Putamen (tissue), 1 donor: ENCODE measurements around the gene HSPBP1.

Source experiments
- DNase-seq: peaks from one replicate; pipeline ENCODE4 v3.0.0-alpha.2; 2016; ENCODE audit warnings: low spot score

HSPBP1 gene

DNA sequence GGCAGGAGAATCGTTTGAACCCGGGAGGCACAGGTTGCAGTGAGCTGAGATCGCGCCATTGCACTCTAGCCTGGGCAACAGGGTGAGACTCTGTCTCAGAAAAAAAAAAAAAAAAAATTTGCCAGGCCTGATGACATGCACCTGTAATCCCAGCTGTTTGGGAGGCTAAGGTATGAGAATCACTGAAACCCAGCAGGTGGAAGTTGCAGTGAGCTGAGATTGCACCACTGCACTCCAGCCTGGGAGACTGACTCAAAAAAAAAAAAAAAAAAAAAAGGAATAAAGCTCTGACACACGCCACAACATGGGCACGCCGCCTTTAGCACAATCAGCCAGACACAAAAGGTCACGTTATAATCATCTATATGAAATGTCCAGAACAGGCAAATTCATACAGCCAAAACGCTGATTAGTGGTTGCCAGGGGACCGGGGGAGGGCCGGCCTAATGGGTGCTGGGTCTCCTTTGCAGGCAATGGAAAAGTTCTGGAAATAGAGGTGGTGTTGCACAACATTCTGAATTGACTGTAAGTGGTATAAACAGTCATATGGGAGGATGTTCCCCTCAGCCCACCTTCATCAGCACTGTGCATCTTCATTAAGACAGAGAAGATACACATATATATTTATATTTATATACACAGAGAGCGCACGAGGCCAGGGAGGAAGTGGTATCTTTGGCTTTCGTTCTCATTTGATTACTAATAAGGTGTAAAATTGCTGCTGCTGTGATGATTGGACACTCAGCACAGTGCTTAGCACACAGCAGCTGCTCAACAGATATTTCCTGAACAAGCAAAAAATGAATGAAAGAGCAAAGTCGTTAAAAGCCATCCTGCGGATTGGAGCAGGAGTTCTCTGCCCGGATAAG lies 3.8 kb downstream of the HSPBP1 start:
- no peak for DNase-seq

DNA sequence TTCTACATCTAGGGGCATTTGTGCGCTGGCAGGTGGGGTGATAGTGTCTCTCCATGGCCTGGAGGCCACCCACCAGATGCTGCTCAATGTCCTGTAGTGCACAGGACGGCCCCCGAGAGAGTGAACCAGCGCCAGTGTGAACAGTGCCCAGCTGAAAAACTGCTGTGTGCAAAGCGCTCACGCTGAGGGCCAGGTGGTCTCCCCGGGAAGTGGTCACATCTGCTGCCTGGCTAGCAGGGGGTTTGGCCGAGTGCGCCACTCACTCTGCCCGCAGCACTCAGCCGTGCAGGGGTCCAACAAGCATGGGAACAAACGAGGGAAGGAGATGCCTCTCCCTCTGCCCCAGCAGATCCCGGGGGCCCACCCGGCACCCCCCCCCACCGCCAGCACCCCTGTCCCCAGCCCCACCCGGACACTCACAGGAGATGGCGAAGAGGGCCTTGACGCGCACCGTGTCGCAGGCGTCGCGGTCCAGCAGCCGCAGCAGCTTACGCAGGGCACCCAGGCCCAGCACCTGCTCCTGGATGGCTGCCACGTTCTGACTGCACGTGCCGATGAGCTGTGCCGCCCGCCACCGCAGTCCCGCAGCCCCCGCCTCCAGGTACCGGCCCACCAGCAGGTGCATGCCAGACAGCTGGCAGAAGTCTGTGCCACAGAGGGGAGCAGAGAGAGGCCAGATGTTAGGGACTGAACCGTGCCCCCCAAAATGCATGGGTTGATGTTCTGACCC lies 5.8 kb downstream of the HSPBP1 start:
- DNase-seq = no peak

GRCh38 chr19:55272142-55272541 lies 7.8 kb downstream of the HSPBP1 start:
- DNase-seq = no peak

DNA sequence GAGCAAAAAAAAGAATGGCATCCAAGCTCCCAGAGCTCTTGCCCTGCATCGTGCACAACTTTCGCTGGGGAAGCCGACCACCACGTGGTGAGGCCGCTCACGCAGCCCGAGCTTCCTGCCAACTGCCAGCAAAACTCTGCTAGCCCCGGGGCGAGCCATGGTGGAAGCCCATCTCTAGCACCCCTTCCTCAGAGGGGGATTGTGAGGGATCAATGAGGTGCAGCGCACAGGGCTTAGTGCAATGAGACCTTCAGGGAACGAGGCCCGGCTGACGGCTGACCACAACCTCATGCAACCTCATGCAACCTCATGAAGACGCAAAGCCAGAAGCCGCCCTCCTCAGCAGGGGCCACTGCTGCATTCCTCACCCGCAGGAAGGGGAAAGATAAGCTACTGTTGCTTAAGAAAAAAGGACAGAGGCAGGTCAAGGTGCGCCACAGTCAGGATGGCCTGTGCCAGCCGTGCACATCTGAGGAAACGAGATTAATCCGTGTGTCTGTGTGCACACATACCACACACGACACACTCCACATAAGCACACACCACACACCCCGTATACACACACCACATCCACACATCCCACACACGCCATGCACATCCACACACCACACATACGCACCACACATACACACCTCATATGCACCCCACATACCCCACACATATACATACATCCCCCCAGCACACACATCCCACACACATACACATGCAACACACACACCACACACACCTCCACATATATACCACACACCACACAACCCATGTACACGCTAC lies 9.6 kb downstream of the HSPBP1 start:
- DNase-seq = no peak

DNA sequence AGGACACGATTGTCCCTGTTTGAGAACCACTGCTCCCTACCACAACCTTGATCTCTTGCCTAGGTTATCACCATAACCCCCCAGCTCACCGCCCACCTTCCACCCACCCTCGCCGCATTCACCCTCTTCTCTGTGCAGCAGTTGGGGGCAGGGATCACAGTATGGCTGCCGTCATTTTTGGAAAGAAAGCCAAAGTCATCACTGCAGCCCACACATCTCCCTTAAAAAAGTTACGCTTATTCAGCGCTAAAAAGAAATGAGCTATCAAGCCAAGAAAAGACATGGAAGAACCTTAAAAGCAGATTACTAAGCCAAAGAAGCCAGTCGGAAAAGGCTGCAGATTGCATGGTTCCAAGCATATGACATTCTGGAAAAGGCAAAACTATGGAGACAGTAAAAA lies 10.6 kb downstream of the HSPBP1 start:
- DNase-seq = peak; percentile 71

GRCh38 chr19:55266840-55267239 lies 13.1 kb downstream of the HSPBP1 start:
- DNase-seq = no peak

GRCh38 chr19:55266404-55266803 lies 13.5 kb downstream of the HSPBP1 start:
- DNase-seq = no peak

DNA sequence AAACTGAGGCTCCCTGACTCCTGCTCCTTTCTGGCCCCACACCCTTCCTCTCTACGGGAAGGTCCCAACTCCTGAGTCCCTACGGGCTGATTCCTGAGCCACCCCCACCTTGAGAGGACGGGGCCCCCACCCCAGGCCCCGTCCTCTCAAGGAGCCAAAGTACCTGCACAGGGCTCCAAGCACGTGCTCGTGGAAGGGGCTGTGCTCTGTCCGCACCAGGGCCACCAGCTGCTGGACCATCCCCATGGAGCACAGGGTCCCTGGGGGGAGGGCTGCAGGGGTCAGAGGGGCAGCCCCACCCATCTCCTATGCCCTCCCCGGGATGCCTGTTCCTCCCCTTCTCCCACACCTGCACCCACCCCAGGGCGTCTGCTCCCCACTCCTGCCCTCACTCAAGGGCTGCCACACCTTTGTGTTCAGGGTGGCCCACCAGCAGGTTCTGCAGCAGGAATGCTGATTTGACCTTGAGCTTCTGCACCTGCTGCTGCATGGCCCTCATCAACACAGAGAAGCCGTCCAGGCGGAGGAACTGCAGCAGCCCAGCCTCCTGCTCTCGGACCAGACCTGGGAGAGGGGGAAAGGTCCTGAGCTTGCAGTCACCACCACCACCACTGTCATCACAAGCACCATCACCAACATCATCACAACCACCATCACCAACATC lies 14.1 kb downstream of the HSPBP1 start:
- no peak for DNase-seq

DNA sequence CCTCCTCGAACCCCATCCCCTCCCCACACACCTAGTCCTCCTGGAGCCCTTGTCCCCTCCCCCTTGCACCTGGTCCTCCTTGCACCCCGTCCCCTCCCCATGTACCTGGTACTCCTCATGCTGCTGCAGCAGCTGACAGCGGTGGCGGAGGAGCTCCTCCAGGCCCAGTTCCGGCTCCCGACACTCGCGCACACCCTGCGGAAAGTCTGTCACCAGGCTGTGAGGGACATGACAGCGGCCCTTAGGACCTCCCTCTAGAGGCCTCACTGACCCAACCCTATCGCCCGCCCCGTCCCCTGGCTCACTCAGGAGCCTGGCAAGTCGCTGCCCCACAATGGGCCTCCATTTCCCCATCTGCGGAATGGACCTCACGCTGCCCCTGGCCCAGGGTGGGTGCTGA lies 14.7 kb downstream of the HSPBP1 start:
- DNase-seq = no peak

DNA sequence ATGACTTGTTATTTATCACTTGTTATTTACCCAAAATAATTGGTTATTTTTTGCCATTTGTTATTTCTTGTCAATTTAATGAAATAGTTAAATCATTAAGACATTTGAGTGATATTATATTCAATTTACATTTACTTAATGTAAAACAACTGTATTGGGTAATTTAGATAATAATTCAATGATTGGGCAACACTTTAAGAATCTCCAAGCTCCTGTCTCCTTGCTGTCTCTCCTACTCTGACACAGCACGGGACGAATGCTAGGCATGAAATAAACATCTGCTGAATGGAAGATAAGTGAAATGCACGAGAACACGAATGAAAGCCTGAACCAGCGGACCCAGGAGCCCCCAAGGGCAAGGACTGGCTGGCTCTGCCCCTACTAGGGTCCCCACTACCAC lies 15.4 kb downstream of the HSPBP1 start:
- no peak for DNase-seq

DNA sequence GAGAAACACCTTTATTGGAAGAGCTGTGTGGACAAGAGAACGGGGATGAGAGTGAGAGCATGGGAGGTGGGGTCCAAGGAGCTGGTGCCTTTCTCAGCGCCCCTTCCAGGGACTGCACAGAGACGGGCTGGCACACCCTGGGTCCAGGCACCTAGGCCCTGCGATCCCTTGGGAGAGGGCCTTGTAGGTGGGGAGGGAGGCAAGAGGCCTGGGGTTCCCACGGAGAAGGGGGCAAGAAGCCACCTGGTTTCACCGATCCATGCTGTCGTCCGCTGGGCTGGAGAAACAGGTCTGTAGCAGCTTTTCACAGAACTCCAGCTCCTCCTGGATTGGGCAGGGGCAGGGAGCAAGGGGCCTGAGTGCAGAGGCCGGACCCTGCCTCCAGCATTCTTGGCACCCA lies 17.6 kb downstream of the HSPBP1 start:
- DNase-seq = no peak

- DNase-seq = no peak
Observed at GRCh38 chr19:55261671-55262126, 18.2 kb downstream of the HSPBP1 start.

DNA sequence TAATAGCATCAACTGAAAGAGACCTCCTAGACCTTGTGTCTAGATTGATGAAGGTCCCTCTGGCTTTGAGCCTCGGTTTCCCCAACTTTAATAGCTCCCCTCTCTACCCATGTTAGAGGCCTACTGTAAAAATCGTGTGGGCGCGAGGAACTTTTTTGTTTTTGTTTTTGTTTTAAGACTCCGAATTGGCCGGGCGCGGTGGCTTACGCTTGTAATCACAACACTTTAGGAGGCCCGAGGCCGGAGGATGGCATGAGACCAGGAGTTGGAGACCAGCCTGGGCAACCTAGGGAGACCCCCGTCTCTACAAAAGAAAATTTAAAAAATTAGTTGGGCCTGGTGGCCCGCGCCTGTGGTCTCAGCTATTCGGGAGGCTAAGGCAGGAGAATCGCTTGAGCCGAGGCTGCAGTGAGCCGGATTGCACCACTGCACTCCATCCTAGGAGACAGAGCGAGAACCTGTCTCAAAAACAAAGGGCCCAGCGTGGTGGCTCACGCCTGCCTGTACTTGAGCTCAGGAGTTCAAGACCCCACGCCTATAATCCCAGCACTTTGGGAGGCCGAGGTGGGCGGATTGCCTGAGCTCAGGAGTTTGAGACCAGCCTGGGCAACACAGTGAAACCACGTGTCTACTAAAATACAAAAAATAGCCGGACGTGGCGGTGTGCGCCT lies 20.2 kb downstream of the HSPBP1 start:
- DNase-seq = no peak

DNA sequence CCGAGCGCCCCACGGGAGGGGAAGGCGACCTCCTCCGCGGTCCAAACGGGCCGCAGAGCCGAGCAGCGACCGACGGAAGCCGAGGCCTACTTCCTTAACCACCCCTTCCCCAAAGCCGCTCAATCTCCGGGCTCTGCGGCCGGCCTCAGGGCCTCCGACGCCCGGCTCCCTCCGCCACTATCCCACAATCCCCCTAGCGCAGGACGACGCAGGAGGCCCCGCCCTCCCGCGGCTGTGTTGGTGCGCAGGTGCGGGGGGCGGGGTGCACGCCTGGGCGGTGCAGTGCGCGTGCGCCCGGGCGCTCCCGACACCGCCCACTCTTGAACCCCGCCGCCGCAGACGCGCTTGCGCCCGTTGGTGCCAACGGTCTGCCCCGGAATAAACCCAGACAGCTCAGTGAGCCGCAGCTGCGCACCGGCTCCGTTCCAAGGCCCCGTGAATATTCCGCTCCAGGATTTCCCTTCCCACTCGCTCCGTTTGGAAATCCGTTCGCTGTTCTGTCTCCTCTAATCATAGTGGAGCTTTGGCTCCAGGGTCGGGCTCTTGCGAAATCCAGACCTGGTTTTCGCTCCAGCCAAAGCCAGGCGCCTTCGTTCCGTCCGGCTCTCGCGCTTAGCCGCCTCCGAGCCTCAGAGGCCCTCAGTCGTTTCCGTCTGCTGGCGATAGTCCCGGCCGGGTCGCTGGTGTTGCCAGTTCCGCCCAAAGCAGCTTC lies 20.9 kb downstream of the HSPBP1 start, which contains the start of gene PPP6R1:
PPP6R1 (minus strand) TSS at position 190 of the 712 bp plus-strand sequence. CDS start 11,914 bp downstream, outside the sequence.
- peak; percentile 99 for DNase-seq

GRCh38 chr19:55258476-55258827 lies 21.5 kb downstream of the HSPBP1 start:
- DNase-seq = no peak

DNA sequence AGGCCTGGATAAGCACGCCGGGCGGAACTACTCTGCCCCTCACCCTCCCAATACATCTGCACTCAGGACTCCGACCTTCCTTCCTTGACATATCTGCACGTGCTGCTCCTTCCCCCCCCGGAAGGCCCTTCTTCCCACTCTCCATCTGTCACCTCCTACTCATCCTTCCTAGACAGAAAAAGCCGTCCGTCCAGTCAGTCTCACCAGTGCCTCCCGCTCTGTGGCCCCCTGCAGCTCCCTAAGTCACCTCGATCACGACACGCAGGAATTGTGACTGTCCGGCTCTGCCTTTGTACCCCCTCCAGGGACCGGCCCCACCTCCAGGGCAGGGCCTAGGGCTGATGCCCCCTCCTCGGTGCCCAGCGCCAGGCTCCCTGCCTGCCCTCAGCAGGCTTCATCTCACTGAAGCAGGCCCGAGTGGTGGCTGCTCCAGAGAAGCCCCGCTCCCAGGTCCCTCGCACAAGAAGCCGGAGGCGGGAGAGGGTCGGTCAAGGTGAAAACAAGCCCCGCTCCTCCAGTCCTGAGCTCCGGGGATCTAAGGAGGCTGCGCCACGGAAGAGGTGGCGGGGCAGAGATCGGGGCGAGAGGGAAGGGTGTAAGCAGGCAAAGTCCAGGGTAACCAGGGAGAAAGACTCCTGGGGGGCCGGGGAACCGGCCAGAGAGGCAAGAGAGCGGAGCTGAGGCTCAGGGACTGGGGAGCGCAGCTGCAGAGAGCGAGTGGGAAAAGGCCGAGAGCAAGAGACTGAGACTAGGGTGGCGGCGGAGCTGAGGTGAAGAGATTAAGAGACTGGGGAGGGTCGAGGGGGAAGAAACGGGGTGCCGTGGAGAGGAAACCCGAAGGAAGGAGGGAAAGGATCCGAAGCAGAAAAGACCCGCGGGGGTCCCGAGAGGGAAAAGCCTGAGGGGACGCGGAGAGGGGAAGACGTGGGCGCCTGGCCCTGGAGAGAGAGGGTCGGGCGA lies 22.2 kb downstream of the HSPBP1 start:
- no peak for DNase-seq

GRCh38 chr19:55256562-55257460 lies 23.1 kb downstream of the HSPBP1 start:
- no peak for DNase-seq

- DNase-seq = no peak
Observed at GRCh38 chr19:55255618-55256423, 24.1 kb downstream of the HSPBP1 start.
